RWPE2 (cell line): ENCODE measurements around the gene GPR161.

ENCODE experiments used
- ATAC-seq: fragments of 200-7000 bp; cut with Tn5 transposase; 3 replicates; pipeline ENCODE4 v1.9.1; 2021; ENCODE audit warnings: low read depth
- DNase-seq: peaks from one replicate; pipeline ENCODE4 v3.0.0-alpha.2; 2020; ENCODE audit warnings: low spot score
- H3K27ac ChIP-seq: fragments of 450-650 bp; 2 replicates; pipeline ENCODE4 v1.5.1; 2017; ENCODE audit warnings: mild to moderate bottlenecking; ENCODE audit not compliant: poor library complexity, severe bottlenecking
- H3K27me3 ChIP-seq: fragments of 250-450 bp; sonication (Bioruptor Pico); 2 replicates; pipeline ENCODE4 v1.5.1; 2021; ENCODE audit warnings: mild to moderate bottlenecking, moderate library complexity; ENCODE audit not compliant: insufficient read depth, poor library complexity, severe bottlenecking
- H3K36me3 ChIP-seq: fragments of 250-450 bp; sonication (Bioruptor Pico); 2 replicates; pipeline ENCODE4 v1.5.1; 2020; ENCODE audit warnings: low read depth, mild to moderate bottlenecking, moderate library complexity
- H3K4me1 ChIP-seq: fragments of 250-450 bp; sonication (Bioruptor Pico); 2 replicates; pipeline ENCODE4 v1.5.1; 2021; ENCODE audit warnings: mild to moderate bottlenecking, moderate library complexity; ENCODE audit not compliant: insufficient read depth, poor library complexity, severe bottlenecking
- H3K4me3 ChIP-seq: fragments of 250-450 bp; sonication (Bioruptor Pico); 2 replicates; pipeline ENCODE4 v1.5.1; 2021; ENCODE audit warnings: mild to moderate bottlenecking, moderate library complexity; ENCODE audit not compliant: severe bottlenecking
- H3K9me3 ChIP-seq: fragments of 250-450 bp; sonication (Bioruptor Pico); 2 replicates; pipeline ENCODE4 v1.5.1; 2021; ENCODE audit warnings: mild to moderate bottlenecking, moderate library complexity; ENCODE audit not compliant: severe bottlenecking
- TF ChIP-seq, protein P1 (sequence below): fragments of 450-650 bp; IDR thresholded peaks from one replicate; pipeline ENCODE4 v1.5.1; 2017; ENCODE audit warnings: mild to moderate bottlenecking, moderate library complexity; ENCODE audit not compliant: poor library complexity, severe bottlenecking

Gene GPR161

DNA sequence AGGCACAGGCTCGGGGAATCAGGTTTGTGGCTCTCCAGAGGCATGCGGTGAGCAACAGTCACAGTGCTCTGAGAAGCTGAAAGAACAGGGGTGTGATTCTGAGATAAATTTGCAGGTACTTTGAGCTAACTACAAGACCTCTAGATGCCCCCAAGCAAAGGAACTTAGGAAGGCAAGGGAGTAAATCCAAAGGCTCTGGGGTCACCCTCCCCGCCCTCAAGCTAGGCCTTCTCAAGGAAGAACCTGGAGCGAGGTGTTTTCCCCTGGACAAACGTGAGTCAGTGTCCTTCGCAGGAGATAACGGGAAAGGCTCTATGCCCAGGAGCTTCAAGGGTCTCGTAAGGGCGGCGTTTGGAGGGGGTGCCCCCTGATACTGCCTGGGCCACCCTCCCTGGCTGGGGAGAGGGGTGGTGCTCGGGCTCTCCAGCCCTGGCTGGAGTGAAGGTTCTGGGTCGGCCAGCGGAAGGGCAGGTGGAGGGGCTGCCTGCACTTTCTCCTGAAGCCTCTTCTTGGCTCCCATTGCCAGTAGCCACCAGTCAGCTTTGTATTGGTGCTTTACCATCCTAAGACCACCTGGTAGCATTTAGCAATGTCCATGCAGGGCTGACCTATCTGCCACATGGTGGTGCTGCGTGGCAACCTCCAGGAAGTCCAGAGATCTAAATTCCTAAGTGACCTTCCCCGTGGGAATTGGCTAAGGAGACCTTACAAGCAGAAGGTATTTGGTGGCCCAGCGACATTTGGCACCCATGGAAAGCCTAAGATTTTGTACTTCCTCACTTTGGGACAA is 44.0 kb downstream of the GPR161 start:
- H3K27me3 ChIP-seq = no peaks in the 10 kb centered on the region
- no peaks in the 10 kb centered on the region for H3K9me3 ChIP-seq
- H3K27ac ChIP-seq = no peak overlapping the region
- DNase-seq (no peak), ATAC-seq (no peak; the same call in 2 of the 3 replicates)
- no peak overlapping the region for H3K4me3 ChIP-seq
- H3K36me3 ChIP-seq = 0 out of 2 replicates have a peak, but pooled peaks cover 3% of the 10 kb centered on the region
- peaks cover 6% of the 10 kb centered on the region for H3K4me1 ChIP-seq
- TF ChIP-seq, protein P1, sequence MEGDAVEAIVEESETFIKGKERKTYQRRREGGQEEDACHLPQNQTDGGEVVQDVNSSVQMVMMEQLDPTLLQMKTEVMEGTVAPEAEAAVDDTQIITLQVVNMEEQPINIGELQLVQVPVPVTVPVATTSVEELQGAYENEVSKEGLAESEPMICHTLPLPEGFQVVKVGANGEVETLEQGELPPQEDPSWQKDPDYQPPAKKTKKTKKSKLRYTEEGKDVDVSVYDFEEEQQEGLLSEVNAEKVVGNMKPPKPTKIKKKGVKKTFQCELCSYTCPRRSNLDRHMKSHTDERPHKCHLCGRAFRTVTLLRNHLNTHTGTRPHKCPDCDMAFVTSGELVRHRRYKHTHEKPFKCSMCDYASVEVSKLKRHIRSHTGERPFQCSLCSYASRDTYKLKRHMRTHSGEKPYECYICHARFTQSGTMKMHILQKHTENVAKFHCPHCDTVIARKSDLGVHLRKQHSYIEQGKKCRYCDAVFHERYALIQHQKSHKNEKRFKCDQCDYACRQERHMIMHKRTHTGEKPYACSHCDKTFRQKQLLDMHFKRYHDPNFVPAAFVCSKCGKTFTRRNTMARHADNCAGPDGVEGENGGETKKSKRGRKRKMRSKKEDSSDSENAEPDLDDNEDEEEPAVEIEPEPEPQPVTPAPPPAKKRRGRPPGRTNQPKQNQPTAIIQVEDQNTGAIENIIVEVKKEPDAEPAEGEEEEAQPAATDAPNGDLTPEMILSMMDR = peak; percentile 38

DNA sequence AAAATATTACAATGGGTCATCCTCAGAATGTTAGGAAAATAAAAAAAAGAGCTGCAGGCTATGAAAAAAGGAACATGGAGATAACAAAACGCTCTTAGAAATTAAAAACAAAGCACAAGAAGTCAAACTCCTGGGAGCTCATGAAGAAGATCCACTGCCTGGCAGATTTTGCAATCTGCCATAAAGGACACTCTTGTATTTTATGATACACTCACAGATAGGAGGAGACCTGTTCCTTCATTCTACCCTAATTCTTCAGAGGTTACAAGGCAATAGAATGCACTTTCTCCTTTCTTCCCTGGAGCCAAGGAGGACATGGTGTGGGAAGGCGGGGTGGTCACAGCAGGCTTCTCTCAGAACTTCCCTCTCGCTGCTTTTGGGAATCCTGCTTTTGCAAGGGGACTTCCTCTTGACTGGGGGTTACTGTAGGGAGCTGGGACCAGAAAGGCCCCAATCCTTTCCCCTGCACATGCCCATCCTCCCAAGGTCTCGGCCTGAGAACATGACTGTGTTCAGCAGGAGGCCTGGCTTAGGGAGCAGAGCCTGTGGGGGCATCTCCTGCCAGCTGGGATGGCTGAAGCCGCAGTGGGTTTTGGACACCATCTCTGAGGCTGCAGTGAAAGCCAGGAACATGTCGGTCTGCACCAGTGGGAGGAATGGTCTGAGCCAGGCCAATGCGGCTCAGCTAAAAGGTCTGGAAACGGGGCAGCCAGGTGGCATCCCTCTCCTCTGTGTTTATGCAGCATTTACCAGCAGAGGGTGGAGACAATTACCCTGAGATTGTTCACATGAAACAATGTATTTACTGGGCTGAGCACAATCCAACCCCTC is 44.8 kb downstream of the GPR161 start:
- TF ChIP-seq, protein P1 = no peak
- H3K27ac ChIP-seq = no peak overlapping the region
- H3K27me3 ChIP-seq = no peaks in the 10 kb centered on the region
- ATAC-seq = no peak
- H3K4me1 ChIP-seq = peaks cover 6% of the 10 kb centered on the region
- no peaks in the 10 kb centered on the region for H3K9me3 ChIP-seq
- DNase-seq = no peak
- no peak overlapping the region for H3K4me3 ChIP-seq
- 0 out of 2 replicates have a peak, but pooled peaks cover 3% of the 10 kb centered on the region for H3K36me3 ChIP-seq

DNA sequence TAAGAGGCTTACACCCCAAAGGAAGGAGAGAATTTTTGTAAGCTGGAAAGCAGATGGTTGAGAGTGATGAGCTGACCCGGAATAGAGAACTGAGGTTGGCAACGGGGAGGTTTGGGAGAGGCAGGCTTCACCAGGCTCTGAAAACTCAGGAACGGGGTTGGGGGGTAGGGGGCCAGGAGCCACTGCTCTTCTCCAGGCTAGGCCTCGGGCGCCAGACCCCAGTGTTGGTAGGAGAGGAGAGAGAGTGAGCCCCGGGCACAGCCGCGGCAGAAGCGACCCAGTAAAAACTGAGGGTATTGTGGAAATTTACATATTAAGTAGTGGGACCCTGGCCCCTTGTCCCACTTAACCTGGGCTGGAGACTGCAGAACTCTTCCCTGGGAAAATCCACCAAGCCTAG is 45.7 kb downstream of the GPR161 start:
- Histone ChIP-seq H3K27ac (no peak overlapping the region), H3K27me3 (no peaks in the 10 kb centered on the region), H3K36me3 (no peaks in the 10 kb centered on the region), H3K4me3 (no peak overlapping the region), H3K9me3 (no peaks in the 10 kb centered on the region), H3K4me1 (peaks cover 6% of the 10 kb centered on the region)
- ATAC-seq = no peak
- TF ChIP-seq, protein P1 = no peak
- DNase-seq = no peak

DNA sequence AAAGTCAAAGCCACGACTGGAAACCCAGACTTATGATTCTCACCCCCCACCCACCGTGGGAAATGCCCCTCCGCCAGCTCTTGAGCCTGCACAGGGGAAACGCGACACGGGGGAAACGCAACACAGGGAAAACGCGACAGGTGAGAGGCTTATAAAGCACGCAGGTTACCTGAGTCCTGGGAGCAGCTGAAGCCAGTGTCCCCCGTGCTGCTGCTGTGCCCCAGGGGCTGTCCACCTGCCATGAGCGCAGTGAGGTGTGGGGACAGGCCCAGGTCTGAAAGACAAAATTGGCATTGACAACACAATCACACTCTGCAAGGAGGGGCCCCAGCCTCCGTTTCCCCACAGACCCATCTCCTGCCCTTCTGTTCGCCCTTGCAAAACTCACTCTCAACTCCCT is 46.3 kb downstream of the GPR161 start:
- Histone ChIP-seq H3K4me1 (peaks cover 6% of the 10 kb centered on the region), H3K27ac (no peak overlapping the region), H3K9me3 (no peaks in the 10 kb centered on the region), H3K4me3 (no peak overlapping the region), H3K36me3 (no peaks in the 10 kb centered on the region), H3K27me3 (no peaks in the 10 kb centered on the region)
- TF ChIP-seq, protein P1 = no peak
- ATAC-seq (no peak), DNase-seq (no peak)
